Measurements from ENCODE around the gene SLC12A7.
"Not testable (repeated sequence)": the region's sequence is repeated elsewhere in the genome, so short reads cannot be mapped to it uniquely, and the experiment has no call there.

SLC12A7 gene

DNA sequence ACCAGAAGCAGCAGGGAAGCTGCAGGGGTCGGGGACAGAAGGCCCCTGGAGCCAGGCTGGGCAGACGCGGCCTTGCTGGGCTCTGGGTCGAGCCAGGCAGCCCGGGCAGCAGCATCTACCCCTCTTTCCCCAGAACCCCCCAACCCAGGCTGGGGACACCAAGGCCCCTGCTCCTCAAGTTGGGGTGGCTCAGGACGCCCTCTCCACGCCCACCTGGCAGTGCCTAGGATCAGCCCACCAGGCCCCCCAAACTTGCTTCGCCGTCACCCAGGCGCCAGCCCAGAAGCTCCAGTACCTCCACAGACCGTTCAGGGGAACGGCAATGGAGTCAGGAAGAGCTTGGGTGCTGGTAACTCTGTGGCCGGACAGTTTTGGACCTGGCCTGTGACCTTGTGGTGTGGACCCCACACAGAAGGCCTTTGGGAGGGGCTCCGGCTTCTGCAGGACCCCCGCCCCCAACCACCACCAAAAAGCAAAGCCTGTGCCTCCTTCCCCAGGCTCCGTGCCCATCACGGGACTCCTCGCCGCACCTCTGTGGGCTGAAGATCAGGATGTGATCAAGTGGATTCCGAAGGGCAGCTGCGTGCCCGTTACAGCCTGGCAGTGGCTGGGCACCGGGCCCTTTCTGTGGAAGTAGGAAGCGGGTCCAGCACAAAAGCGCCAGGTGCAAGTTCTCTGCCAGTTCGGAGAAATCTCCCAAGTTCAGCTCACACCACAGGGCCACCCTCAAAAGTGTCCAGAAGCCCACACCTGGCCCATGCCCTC is 2.1 kb downstream of the SLC12A7 start:
- DNase-seq (ENCODE audit: low read depth): no peak

DNA sequence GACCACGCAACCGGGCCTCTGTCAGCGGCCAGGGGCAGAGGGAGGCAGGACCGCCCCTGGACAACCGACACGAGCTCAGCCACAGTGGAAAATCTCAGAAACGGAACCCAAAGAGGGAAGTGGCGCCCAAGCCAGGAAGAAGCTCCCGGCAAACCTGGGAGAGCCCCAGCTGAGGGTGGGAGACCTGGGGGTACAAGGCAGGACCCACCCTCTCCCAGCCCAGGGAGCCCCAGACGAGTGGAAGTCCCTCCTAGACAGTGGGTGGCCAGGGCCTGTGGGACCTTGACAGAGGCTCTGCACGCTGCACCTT is 3.0 kb downstream of the SLC12A7 start:
- DNase-seq (ENCODE audit: low read depth): no peak

DNA sequence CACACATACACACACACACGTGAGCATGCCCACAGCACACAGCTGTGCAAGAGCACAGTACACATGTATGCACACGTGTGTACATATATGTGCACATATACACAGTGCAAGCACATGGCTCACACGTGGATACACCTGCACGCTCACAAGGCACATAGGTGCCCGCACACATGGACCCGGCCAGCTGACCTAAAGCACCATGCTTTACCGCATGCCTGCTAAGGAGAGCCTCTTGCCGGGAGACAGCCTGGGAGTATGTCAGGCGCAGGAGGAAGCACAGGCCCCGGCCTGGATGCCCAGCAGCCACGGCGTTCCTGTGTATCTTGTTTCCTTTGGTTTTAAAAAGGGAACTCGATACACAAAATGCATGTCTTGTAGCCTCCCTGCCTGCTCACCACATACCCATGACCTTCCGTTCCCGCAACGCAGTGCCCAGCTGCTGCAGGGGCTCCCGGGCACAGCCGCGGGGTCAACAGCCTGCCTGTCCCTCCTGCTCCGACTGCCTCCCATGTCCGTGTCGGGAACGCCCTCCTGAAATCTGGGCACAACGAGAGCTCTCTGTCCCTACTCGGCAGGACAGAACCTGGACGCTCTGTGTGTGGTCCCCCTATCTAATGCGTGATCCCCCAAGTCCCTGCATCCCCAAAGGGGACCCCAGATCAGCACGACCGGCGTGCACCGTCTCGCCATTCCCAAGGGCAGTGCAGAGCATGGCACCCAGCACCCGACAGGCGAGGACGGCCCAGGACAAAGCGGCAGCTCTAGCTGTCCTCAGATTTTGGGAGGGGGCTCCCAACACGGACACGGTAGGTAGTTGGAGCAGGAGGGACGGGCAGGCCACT is 3.6 kb downstream of the SLC12A7 start:
- no peak for DNase-seq (ENCODE audit: low read depth)

GRCh38 chr5:1107167-1108022 is 4.5 kb downstream of the SLC12A7 start:
- no peak for DNase-seq (ENCODE audit: low read depth)

DNA sequence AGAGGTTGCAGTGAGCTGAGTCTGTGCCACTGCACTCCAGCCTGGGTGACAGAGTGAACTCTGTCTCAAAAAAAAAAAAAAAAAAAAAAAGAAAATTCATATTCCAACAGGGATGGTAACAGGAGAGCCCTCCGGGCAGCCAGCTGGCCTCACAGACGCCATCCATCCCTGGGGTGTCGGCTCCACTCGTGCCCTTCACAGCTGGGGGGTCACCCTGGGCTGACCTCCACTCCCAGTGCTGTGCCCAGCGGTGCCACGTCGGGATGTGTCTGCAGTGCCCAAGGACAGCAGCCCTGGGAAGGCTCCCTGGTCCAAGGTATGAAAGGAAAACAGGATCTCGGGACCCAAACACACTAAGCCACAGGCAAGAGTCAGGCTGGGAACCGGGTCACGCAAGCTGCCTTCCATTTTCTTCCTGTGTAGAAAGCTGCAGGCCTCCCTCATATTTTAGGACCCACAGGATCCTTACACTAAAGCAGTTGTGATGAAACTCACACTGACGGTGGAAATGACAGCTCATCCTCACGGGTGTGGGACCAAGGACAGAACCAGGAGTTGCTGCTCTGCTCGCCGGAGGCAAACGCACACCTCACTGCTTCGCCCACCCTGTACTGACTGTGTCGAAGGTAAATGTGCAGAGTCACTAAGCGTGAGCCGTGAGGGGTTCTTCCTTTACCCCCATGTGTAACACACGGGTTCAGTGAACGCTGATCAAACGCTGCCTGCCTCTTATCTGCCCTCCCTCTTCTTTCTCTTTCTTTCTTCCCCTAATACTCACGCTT is 5.3 kb downstream of the SLC12A7 start:
- DNase-seq (ENCODE audit: low read depth): no peak

- peak; percentile 38 for DNase-seq (ENCODE audit: low read depth)
Observed at GRCh38 chr5:1105350-1106265, 6.3 kb downstream of the SLC12A7 start.

DNA sequence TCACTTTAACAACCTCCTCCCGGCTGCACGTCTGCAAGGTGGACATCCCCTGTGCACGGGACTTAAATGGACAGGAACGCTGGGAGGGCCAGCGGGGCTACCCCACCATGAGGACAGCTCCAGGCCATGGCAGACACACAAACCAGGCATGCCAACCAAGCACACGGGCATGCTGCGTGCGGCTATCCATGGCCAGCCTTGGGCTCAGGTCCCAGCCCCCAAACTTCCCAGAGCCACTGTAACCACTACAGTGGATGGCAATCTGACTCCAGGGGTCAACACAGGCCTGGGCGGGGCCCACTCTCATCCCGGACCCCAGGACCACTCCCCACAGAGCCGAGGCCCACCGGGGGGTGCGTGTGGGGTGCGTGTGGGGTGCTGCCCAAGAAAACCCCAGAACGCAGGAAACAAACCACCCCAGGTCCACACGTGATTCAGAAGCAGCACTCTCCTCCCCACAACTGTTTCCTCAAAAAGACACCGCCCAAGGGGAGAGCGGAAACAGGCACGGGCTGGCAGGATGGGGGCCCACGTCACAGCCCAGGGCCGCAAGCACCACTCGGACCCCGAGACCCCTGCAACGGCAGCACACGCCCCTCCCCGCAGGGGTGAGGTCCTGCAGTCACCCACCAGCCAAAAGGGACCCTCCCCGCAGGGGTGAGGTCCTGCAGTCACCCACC is 7.4 kb downstream of the SLC12A7 start:
- peak; percentile 35 for DNase-seq (ENCODE audit: low read depth)

GRCh38 chr5:1103505-1104326 is 8.1 kb downstream of the SLC12A7 start:
- DNase-seq (ENCODE audit: low read depth): no peak

DNA sequence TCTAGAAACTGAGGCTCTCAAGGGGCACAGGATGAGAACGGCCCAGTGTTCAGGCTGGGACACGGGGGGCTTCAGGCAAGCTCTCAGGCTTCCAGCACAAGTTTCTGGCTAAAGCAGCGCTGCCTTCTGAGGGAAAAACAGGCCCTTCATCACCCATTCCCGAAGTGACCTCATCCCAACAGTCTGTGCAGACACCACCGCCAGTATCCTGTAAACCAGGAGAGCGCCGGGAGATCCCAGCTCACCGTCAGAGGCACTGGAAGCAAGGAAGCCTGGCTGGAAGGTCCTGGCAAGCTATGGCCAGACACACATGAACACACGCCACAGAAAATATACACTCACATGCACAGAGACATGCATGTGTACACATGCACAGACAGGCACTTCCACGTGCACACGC is 8.8 kb downstream of the SLC12A7 start:
- no peak for DNase-seq (ENCODE audit: low read depth)

DNA sequence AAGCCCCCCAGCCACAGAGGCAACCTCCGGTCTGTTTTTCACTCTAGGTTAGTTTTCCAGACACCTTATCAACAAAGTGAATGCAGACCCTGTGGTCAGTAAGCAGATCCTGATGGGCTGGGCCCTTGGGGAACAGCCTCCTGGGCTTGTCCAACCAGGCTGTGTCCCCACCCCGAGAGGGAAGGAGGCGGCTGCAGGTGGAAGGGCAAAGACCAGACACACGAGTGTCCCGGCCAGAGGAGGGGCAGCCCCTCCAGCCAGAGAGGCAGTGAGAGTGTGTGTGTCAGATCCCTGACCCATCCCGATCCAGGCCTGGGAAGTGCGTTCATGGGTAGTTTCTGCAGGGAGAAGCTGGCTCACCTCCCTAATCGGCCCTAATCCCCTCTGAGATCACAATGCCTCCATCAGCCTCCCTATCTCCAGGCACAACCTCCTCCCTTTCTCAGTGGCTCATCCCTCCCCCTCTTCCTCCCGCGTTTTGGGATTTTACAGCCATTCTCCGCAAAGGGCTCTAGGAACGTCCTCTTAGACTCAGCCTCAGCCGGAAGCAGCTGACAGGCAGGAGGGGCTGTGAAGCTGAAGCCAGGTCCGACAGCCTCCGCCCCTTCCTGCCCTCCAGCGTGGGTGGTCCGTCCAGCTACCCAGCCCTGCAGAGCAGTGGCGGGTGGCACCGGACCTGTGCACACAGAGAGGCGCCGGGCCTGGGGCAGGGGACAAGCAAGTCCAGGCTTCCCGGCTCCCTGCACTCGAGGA is 9.7 kb downstream of the SLC12A7 start:
- no peak for DNase-seq (ENCODE audit: low read depth)

DNA sequence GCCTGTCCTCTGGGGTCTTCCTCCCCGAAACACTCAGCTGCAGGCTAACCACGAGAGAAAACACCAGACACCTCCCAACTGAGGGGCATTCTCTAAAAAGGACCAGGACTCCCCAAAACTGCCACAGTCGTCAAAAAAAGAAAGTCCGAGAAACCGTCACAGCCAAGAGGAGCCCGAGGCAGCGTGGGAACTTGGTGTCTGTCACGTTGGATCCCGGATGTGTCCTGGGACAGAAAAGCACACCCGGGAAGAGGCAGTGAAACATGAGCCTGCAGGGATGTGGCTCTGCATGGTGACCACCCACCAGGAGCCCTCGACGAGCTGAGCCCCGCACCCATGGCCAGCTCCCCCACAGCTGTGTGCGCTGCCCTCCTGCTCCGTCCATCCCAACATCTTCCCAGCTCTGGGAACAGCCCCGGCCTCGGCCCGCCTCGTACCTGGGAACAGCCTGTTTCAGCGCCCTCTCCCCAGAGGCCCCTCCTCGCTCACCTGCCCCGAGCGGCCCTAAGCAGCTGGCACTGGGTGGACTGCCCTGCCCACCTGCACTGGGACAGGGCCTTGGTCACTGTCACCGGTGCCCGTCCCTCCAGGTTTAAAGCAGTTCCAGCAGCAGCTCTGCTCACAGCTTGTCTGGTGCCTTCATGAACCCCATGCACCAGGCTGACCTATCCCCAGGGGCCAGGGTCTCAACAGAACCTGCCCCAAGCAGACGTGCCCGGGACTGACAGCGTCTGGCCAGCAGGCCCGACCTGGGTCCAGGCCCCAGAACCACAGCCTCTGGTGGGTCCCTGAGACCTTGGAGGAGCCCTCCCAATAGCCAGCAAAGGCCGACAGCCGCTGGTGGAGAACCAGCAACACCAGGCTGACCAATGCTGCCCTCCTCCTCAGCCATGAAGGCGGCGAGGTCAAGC is 10.9 kb downstream of the SLC12A7 start:
- DNase-seq (ENCODE audit: low read depth): no peak

DNA sequence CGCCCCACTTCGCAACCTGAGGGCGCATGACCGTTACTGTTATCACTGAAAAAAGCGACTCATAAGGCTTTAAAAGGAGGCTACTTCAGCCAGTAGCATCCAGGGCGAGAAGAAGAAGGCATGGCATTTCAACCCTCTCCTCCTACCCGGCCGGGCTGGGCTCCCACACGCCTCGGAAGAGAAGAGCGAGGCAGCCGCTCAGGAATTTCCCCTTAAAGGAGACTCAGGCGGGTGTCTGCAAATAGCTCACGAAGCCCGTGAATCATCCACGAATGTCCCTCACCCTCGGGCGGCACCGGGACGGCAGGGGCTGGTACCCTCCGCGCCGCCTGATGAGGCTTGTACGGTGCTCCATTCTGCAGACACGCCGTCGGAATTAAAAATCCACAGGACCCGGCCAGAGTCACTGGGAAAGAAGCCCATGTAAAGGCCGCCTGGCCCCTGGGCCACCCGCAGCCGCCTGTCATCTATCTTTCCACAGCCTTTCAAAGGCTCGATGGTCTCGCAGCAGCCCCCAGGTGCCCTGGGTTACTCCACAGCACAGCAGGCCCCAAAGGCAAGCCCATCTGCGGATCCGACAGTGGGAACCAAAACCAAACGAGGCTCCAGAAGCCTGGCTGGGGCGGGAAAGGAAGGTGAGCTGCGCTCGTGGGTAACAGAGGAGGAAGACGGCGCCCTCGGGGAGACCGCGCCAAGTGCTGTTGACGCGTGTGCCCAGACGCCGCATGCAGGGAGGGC is 11.8 kb downstream of the SLC12A7 start:
- DNase-seq (ENCODE audit: low read depth): no peak

DNA sequence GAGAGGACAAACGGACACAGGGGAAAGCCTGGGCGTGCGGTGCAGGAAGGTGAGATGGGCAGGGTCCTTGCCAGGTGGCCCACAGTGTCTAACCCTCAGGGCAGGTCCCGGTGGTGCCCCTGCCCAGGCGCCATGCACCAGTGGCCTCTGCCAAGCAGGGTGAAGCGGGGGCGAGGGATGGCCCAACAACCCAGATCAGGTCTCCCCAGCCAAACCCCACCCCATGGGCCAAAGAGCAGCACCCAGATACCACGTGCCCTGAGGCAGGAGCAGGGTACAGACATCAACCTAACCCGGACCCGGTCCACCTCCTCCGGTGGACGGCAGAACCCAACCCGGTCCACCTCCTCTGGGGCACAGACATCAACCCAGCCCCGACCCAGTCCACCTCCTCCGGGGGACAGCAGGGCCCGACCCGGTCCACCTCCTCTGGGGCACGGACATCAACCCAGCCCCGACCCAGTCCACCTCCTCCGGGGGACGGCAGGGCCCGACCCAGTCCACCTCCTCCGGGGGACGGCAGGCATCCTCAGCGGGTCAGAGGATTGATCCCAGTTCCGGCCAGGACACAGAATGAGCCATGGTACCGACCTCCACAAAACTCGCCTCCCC is 12.8 kb downstream of the SLC12A7 start:
- no peak for DNase-seq (ENCODE audit: low read depth)

GRCh38 chr5:1097988-1098385 is 13.9 kb downstream of the SLC12A7 start:
- not testable (repeated sequence) for DNase-seq (ENCODE audit: low read depth)

- DNase-seq (ENCODE audit: low read depth): no peak
Observed at GRCh38 chr5:1097381-1097987, 14.4 kb downstream of the SLC12A7 start.

GRCh38 chr5:1096838-1097237 is 15.0 kb downstream of the SLC12A7 start:
- no peak for DNase-seq (ENCODE audit: low read depth)
